ENCODE data around the gene PIGR.

DNA sequence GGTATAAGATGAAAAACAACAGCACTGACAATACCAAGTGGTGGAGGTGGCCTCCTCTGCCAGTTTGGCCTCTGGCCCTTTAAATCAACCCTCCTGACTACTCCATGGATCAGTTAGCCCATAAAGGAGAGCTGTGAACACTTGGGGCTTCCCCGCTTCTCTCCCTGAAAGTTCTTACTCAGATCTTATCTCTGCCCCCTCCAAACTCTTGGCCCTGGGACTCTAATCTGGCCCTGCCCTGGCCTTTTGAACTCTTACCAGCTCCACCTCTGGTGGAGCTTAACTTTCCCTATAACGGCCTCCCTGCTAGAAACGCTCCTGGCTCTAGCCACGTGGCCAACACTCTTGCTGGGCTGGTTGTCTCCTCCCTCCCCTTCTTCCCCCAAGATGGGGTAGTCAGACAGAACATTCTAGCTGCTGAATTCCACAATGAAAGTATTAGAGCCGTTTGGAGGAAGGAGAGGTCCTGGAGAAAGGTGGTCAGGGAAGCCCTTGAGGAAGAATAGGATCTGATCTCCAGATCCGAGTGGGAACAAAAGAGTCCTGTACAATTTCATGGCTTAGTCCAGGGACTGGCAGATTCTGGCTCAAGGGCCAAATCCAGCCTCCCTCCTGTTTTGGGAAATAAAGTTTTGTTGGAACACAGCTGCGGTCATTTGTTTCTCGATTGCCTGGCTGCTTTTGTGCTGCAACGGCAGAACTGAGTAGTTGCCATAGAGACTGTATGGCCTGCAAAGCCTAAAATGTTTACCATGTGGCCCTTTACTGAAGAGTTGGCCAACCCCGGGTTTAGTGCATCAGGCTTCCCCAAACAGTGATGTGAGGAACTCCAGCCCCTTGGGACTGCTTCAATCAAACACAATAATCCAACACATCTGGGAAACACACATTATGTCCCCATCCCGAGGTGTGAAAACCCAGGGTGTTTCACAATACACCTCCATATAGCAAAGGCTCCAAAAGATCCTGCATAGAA is 9.5 kb upstream of the PIGR start:
- TF ChIP-seq, protein P1, sequence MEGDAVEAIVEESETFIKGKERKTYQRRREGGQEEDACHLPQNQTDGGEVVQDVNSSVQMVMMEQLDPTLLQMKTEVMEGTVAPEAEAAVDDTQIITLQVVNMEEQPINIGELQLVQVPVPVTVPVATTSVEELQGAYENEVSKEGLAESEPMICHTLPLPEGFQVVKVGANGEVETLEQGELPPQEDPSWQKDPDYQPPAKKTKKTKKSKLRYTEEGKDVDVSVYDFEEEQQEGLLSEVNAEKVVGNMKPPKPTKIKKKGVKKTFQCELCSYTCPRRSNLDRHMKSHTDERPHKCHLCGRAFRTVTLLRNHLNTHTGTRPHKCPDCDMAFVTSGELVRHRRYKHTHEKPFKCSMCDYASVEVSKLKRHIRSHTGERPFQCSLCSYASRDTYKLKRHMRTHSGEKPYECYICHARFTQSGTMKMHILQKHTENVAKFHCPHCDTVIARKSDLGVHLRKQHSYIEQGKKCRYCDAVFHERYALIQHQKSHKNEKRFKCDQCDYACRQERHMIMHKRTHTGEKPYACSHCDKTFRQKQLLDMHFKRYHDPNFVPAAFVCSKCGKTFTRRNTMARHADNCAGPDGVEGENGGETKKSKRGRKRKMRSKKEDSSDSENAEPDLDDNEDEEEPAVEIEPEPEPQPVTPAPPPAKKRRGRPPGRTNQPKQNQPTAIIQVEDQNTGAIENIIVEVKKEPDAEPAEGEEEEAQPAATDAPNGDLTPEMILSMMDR (IDR thresholded peaks at IDR 0.05), result no peak
- TF ChIP-seq POLR2A (IDR thresholded peaks at IDR 0.05), result no peak

Data from adrenal gland (tissue), 5 donors.